ENCODE measurements around the gene EPN2.

Gene EPN2

DNA sequence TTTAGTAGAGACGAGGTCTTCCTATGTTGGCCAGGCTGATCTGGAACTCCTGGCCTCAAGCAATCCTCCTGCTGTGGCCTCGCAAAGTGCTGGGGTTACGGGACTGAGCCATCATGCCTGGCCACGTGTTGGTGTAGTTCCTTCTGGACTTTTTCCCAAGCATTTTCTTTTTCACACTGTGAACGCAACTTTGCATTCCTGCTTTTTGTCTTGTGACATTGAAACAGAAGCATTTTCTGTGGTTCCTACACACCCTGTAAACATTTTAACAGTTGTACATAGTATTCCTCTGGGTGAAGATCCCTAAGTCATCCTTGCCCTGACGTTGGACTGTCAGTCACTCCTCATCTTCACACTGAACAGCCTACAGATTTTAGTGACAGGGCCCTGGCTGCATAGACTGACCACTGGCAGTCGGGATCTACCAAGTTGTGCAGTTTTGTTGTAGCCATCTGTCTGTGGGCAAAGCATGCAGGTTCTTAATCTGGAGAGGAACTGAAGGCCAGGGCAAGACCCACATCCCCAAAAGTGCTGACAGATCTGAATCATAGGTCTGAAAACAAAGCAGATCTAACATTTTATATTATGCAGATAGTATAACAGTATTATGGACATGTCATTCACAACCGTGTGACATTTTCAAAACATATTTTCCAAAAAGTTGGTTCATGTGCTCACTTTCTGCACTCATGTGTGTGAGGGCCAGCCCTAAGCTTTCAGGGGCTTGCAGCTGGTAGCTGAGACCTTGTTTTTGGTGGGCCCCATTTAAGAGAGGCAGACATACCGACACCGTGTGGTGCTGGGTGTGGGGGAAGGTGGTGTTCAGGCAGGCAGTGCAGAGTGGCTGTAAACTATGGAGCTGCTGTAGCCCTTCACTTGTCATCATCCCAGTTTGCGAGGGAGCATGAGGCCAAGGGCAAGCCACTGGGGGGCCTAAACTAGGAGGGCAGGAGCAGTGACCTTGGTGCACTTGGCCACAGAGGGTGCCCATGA lies 59.9 kb downstream of the EPN2 start:
- DNase-seq, result no peak

DNA sequence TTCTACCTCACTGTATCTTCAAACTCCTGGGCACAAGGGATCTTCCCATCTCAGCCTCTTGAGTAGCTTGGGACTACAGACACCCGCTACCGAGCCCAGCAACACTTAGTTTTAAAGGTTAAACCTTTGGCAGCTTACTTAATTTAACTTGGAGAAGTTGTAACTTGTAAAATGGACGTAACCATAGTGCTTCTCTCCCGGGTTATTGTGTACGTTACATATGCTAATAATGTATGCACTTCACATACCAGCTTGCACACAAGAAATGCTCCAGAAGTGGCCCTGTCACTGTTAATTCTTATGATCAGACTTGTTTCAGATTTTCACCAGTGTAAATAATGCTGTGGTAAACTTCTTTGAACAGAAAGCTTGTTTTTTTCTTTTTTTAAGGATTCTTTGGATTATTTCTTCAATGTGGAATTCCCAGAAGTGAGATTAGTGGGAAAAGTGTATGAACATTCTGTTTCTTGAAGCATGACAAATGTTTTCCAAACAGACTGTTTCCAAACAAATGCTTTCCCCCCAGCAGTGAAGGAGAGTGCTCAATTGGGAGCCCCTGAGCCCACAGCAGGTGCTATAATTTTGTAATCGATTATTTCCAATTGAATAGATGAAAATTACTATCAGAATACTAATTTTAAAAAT lies 61.5 kb downstream of the EPN2 start:
- DNase-seq, result no peak

DNA sequence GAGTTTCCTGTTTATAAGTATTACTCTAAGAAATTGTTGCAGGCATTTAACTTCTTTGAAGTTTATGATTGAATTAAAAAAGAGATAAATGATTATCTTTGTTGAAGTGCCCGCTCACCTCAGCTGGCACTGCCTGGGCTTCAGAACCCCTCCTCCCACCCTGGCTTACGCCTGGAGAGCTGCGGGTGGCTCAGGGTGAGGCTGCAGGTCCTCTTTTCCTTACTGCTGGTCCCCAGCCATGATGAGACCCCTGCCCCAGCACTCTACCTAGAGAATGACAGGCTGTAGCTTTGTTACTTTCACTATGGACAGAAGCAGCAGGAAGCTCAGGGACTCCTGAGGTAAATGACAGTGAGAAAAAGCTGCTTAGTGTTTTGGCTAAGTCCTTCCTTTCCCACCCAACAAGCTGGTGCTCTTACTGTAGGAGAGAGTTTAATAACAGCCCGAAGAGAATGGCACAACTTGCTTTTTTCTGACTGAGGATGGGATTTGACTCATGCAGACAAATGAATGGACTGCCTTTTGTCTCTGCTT lies 62.1 kb downstream of the EPN2 start:
- DNase-seq, result no peak

DNA sequence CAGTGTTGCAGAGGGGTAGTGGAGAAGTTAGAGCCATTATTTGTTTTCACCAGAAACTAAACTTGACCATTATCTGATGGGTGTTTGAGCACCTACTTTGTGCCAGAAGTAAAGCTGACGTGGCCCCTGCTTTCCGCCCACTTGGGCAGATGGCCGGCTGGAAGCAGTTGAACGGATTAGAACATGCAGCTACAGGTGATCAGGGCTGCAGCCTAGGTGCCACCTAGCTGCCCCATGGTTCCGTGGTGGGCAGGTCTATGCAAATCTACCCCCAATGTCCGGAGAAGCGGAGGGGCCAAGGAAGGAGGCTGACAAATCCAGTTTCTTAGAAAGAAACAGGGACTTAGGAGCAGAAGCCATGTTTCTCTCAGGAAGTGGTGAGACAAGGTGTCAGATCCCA lies 62.7 kb downstream of the EPN2 start:
- DNase-seq, result no peak

DNA sequence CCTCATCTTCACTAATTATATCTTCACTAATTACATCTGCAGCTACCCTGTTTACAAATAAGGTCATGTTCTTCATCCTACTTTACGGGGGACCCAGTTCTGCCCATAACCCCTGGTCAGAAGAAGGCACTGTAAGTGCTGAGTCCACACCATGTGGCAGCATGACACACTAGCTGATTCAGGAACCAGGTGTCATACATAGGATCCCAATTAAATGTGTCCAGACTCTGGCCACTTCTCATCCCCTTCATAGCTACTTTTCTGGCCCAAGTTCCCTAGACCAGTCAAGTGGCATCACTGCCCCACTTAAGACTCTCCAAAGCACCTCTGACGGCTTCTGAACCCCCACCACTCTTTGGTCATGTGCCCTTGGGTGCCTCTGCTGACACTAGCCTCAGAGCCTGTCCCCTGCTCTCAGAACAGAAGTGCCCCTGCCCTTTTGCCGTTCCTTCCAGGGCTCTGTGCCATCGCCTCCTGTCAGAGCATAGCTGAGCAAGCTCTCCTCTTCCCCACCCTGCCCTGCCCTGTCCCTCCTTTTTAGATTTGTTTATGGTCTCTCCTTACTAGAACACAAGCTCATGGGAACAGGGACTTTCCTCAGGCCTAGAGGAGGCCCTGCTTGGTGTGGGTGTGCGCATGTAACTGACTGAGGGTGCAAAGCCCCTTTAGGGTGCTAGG lies 64.2 kb downstream of the EPN2 start:
- no peak for DNase-seq

DNA sequence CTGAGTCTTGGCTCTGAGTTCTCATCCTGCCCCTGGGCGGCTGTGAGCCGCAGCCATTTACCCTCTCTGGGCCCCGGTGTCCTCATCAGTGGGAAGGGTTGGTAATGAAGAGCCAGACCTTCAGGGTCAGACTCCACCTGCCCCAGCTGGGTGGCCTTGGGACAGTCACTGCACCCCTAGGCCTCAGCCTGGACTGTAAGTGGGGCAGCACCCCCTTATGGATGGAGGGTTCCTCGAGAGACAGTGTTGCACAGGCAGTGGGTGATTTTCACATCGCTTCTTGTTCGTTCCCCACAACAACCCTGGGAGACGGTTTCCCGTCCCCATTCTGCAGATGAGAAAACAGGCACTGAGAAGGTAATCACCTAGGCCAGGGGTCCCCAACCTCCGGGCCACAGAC lies 64.8 kb downstream of the EPN2 start:
- DNase-seq, result no peak

DNA sequence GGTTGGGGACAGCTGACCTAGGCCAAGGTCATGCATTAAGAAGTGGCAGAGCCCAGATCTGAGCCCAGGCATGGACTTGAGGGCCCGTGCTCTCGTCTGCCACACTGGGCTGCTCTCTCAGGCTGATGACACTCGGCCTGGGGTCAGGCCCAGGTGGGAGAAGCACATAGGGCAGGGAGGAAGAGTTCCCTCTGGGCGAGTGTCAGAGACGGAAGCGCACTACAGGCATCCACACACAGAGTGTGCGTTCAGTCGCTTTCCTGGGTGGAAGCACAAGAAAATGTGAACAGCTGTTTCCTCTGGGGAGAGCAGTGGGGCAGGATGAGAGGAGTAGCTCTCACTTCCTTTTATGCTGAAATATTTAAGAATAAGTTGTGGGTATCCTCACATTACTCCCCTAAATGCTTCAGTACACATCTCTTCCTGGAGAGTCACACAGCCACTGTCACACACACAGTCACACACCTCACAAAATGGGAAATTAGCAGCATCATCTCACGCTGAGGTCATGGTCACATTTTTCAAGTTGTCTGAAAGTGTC lies 65.7 kb downstream of the EPN2 start:
- no peak for DNase-seq

DNA sequence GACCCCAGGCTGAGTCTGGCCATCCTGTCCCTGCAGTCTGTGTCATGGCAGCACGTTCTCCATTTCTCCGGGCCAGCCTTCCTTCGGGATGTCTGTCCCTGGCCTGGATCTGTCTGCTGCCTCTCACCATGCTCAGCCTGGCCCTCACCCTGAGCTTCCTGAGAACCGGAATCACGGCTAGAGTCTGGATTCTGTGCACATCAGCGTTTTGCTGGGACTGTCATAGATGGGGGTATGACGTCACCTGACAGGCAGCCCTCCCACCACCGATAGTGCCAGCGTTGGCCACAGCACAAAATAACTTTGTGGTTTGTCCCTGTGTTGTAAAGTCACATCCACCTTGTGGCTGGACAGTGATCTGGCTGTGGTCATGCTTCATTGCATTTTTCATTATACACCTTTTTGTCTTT lies 66.2 kb downstream of the EPN2 start:
- DNase-seq, result no peak

DNA sequence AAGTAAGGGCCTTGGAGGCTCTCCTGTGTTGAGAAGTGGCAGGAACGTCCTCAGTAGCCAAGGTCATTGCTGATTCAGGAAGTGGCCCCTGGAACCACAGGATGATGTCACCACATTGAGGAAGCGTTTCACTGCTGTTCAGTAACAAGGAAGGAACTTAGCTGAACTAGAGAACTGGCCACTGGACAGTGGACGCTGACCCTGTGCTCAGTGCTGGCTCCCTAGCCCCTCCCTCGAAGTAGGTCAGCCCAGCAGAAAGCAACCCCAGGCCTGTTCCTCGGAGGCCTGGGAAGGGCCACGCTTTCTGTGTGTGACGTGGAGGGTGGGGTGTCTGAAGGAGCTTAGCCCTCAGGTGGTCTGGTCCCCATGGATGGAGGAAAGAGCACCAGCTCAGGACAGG lies 67.0 kb downstream of the EPN2 start:
- DNase-seq, result no peak

DNA sequence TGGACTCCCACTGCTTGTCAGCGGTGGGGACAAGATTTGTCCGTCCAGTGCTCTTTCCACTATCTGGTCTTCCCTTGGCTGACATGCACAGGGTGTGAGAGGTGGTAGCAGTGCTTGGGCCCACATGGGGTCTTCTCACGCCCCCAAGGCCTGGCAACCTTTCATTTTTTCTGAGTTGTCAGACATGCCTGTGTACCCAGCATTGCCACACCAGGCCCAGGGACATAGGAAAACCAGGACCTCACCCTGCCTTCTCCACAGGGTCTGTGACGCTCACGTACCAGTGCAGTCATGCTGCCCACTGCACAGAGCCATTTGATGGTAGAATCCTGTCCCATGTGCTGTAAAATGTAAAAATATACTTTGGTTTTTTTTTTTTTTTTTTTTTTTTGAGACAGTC lies 67.6 kb downstream of the EPN2 start:
- DNase-seq, result no peak

DNA sequence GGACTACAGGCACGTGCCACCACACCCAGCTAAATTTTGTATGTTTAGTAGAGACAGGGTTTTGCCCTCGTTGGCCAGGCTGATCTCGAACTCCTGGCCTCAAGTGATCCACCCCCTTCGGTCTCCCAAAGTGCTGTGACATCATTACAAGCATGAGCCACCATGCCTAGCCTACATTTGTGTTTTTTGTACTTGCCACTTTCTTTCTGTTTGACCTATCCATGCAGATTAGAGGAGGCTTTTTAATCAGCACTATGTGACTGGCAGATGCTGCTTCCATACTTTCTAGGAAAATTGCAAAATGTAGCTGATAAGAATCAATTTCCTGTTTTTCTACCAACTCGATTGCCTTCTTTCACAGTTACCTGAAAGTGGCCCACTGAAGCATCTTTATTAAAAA lies 68.1 kb downstream of the EPN2 start:
- DNase-seq, result no peak

DNA sequence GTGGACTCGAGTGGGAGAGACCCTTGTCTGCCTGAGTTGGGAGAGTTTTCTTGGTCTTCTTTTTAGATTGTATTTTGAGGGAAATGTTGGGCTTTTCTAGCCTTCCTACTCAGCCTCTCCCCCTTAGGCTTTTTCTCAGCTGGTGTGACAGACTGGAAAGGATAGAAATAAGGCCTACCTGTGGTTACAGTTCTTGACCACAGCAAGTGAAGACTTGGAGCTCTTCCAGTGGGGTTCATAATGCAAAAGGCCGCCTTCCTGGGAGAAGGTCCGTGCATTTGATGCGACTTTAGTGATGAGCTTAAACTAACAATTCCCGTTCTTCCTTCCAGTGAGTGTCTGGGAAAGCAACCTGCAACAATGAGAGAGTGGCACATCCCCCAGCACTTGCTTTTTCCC lies 68.6 kb downstream of the EPN2 start:
- no peak for DNase-seq

DNA sequence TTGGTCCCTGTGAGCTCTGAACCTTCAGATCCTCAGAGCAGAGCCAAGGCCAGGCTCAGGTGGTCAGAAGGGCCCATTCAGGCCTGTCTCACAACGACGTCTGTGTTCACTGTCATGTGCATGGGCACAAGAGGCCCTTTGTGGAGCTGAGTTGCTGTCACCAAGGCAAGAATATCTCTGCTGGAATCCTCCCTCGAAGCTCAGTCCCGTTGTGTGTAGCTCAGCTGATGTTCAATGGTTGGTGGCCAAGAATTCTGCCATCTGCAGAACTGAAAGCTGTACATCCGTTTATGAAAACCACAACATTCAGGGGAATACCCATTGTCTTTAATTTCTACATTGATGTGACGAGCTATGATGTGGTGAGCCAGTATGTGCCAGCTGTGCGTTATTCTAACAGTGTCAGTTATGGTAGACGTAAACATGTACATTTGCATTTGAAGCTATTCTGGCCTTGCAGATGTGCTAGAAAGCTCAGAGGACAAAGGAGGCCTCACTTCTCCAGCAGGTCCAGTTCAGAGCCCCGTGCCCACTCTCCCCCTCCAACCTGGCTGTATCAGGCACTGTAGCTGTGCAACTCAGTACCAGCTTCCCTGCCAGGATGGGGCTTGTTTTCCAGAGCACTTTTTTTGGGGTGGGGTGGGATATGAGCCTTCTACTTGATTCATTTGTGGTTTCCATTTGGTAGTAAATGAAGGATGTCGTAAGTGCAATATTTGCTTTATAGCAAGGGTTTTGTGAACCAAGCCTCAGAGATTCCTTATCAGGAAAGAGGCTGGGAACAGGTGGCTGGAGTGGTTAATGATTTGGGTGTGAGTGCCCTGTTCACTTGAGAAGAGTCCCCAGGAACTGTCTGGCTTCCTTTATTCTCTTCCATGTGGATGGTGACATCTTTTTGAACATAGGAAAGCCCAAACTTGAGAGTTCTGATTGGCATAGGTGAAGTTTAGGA lies 69.3 kb downstream of the EPN2 start:
- no peak for DNase-seq

DNA sequence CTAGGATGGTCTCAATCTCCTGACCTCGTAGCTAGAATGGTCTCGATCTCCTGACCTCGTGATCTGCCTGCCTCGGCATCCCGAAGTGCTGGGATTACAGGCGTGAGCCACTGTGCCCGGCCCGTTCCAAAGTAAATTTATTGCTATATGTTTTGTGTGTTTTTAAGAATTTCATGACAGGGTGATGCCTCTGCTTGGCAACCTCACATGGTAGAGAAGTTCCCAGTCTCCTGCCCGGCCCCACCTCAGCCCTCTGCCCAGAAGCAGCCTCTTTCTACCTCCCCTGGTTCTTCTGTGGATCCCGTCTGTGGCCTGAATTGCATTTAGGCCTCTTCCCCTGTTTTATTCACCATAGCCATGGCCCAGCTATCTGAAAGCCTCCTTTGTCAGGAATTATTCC lies 70.4 kb downstream of the EPN2 start:
- DNase-seq, result no peak

DNA sequence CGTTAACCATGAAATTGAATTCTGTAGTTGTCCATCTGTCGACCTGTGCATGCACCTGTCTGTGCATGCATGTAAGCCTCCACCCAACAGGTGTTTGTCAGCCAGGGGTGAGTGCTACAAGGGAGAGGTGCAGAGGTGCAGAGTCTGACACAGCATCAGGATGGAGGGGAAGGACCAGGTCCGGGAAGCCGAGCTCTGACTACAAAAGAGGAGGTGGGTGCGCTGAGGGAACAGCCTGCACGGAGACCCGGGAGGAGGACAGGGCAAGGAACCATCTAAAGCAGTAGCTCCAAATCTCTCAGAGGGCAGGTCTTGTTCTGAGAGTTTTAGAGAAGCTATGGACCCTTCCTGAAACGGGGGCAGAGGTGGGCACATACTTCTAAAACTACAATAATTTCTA lies 71.2 kb downstream of the EPN2 start:
- DNase-seq, result no peak

DNA sequence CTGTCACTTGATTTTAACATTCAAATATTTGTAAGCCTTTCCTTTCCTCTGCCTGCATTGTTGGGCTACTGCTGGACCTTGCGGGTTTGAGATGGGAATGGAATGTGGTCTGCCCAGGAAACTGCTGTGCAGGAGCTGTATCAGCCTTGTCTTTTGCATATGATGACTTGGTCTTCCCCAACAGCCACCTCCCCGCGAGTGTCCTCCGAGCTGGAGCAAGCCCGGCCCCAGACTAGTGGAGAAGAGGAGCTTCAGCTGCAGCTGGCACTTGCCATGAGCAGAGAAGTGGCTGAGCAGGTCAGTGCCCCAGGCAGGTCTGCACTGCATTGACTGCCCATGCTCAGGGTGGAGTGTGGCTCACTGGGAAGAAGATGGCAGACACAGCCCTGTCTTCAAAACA lies 72.5 kb downstream of the EPN2 start:
- no peak for DNase-seq

DNA sequence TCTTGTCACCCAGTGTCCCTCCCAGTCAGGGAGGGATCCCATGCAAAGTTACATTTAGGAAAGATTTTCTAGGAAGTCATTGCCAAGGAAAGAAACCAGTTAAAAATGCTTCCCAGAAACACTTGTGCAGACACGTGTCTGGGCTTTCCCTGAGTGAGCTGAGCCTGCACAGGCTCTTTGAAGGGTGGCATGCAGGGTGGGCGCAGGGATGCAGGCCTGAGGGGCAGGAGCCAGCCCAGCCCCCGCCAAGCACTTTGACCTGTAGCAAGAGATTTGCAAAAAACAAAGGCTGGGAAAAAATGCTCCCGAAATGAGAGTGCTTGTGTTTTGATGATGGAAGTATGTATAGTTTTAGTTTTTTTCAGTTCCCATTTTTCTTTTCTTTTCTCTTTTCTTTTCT lies 73.0 kb downstream of the EPN2 start:
- DNase-seq, result no peak

DNA sequence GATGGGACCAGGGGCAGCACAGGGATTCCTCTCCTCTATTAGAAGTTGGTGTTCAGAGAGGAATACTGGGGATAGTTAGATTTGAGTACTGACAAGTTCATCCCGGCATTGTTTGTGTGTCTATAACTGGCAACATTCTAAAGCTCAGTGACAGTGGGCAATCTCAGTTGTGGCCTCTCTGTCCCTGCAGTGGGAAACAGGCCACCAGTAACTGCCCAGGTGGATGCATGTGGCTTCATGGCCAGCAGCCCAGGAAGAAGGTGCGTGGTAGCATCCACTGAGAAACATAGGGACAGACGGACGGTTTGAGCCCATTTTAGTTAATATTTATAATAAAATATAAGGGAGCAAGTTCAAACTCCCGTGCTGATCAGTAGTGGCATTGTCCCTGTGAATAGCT lies 73.8 kb downstream of the EPN2 start:
- DNase-seq, result no peak

DNA sequence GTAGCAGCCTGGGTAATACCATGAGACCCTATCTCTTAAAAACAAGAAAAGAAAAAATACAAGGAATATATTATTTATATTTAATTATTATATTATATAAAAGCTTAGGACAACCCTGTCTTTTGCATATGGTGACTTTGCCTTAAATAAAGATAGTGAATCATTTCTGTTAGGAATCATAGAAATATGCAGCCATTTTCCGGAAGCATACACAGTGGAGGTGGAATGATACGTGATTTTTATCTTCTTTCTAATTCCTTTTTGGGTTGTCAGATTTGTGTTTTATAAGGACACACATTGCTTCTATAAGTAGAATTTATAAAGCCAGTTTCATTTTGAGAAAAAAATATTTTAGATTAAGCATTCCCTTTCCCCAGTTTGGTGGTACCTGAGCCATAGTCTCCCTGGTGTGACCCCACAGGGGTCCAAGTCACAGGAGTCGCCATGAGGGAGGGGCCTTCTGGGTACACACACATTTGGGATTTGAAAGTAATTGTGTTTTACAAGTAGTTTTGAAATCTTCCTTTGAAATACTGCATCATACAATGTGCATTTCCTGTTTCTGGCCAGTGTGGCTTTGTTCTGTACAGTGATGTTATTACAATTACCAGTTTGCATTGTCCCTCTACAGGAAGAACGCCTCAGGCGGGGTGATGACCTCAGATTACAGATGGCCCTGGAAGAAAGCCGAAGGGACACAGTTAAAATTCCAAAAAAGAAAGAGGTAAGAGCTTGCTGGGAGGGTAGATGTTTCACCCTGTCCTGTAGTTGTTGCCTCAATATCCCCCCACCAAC lies 74.5 kb downstream of the EPN2 start:
- no peak for DNase-seq

DNA sequence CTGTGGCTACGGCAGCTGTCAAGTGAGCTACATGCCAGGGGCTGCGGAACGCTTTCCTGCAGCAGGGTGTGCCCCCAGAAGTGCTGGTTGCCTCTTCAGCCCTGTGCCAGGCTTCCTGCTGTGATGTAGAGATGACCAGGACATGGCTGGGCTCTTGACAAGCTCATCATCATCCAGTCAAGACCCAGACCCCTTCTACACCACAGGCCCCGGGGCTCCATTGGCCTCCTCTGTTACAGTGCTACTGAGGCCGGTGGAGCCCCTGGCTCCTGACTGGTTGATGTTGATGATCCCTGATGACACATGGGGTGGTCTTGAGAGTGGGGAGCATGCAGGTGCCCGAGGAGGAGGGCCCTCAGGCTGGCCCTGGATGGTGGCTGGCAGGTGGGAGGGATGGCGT lies 75.2 kb downstream of the EPN2 start:
- no peak for DNase-seq

DNA sequence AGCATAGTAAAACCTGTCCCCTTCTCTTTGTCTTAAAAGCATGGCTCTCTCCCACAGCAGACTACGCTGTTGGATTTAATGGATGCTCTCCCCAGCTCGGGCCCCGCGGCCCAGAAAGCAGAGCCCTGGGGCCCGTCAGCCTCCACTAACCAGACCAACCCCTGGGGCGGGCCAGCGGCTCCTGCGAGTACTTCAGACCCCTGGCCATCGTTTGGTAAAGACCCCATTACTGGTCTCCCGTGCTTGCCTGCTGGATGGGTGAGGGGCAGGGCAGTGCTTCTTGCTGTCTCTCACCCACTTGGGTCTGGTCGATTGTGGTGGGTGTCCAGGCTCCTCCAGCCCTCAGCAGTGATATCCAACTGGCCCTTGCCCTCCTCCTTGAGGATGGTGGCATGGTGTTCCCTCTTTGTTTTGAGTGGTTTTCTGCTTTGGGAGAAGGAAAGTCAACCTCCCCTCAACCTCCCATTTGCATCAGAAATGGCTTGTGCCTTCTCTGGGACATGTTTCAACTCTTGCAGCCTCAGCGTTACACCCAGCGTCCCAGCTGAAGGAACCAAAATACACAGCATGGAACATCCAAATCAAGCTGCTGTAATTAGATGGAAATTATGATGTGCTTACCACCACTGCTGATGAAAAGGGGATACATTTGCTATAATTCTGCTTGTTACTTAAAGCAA lies 76.0 kb downstream of the EPN2 start:
- no peak for DNase-seq
